ENCODE data around the gene RAI1. TPM values are rescaled to one million over a fixed set of nuclear protein-coding genes. Genes with fewer than 3 reads are reported as not detected.

Gene RAI1
- polyA plus RNA-seq, 2 of the 4 experiments (the other 2 are of a cell fraction): 3.5 to 23.8 TPM

DNA sequence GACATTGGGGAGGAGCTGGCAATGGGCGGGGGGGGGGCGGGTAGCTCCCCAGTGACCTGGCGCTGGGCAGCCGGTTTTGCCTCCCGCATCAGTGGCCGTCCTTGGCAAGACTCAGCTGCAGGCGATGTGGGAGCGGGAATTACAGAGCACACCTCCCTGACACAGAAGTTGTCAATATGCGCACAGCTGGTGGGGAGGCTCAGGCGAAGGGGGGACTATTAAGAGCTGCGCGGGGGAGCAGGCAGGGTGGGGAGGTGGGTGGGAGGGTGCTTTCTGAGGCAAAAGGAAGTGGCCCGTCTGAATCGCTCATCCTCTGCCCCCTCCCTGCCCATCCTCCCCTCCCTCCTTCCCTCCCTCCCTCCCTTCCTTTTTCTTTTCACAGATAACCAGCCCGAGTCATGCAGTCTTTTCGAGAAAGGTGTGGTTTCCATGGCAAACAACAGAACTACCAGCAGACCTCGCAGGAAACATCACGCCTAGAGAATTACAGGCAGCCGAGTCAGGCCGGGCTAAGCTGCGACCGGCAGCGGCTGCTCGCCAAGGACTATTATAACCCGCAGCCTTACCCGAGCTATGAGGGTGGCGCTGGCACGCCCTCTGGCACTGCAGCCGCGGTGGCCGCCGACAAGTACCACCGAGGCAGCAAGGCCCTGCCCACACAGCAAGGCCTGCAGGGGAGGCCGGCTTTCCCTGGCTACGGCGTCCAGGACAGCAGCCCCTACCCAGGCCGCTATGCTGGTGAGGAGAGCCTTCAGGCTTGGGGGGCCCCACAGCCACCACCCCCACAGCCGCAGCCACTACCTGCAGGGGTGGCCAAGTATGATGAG is 111.5 kb downstream of the RAI1 start:
- WGBS (ENCODE audit: missing lambda C conversion rate): 80% methylated on average over 36 of the region's 38 CpGs
- POLR2A ChIA-PET: interaction anchor here (0.6 kb wide), 1 partner anchor 43 kb away, joined by 3 read pairs; no protein-coding TSS in a partner anchor
- TF ChIP-seq CHD2 (IDR thresholded peaks at IDR 0.05; ENCODE audit: low read length, partially characterized antibody) (no peak), ZC3H11A (IDR thresholded peaks at IDR 0.05) (no peak), PHF8 (IDR thresholded peaks at IDR 0.05; ENCODE audit: borderline replicate concordance, low read depth) (no peak), MAFK (IDR thresholded peaks at IDR 0.05; ENCODE audit: partially characterized antibody) (no peak), RNF2 (IDR thresholded peaks at IDR 0.05; ENCODE audit: borderline replicate concordance, low read depth) (no peak), BHLHE40 (IDR thresholded peaks at IDR 0.05; ENCODE audit: low read depth, low read length) (no peak), NPAS2 (CRISPR knock-in tag; IDR thresholded peaks at IDR 0.05; ENCODE audit: borderline replicate concordance) (no peak), JUNB (IDR thresholded peaks at IDR 0.05) (no peak), RFX5 (IDR thresholded peaks at IDR 0.05) (no peak), CBX2 (IDR thresholded peaks at IDR 0.05; ENCODE audit: borderline replicate concordance, low read depth) (no peak), MAZ (IDR thresholded peaks at IDR 0.05; ENCODE audit: borderline replicate concordance, low read depth, low read length) (no peak), EHMT2 (IDR thresholded peaks at IDR 0.05; ENCODE audit: low read depth) (no peak), CHD4 (IDR thresholded peaks at IDR 0.05; ENCODE audit: borderline replicate concordance) (no peak), SMC3 (IDR thresholded peaks at IDR 0.05) (no peak)
- TF ChIP-seq, protein P1, sequence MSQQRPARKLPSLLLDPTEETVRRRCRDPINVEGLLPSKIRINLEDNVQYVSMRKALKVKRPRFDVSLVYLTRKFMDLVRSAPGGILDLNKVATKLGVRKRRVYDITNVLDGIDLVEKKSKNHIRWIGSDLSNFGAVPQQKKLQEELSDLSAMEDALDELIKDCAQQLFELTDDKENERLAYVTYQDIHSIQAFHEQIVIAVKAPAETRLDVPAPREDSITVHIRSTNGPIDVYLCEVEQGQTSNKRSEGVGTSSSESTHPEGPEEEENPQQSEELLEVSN (IDR thresholded peaks at IDR 0.05; ENCODE audit: borderline replicate concordance, low read depth): no peak
- TF ChIP-seq, protein P2, sequence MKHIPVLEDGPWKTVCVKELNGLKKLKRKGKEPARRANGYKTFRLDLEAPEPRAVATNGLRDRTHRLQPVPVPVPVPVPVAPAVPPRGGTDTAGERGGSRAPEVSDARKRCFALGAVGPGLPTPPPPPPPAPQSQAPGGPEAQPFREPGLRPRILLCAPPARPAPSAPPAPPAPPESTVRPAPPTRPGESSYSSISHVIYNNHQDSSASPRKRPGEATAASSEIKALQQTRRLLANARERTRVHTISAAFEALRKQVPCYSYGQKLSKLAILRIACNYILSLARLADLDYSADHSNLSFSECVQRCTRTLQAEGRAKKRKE (CRISPR knock-in tag; IDR thresholded peaks at IDR 0.05; ENCODE audit: low read depth): no peak
- TF ChIP-seq, protein P3, sequence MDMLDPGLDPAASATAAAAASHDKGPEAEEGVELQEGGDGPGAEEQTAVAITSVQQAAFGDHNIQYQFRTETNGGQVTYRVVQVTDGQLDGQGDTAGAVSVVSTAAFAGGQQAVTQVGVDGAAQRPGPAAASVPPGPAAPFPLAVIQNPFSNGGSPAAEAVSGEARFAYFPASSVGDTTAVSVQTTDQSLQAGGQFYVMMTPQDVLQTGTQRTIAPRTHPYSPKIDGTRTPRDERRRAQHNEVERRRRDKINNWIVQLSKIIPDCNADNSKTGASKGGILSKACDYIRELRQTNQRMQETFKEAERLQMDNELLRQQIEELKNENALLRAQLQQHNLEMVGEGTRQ (IDR thresholded peaks at IDR 0.05): no peak
- TF ChIP-seq, protein P4, sequence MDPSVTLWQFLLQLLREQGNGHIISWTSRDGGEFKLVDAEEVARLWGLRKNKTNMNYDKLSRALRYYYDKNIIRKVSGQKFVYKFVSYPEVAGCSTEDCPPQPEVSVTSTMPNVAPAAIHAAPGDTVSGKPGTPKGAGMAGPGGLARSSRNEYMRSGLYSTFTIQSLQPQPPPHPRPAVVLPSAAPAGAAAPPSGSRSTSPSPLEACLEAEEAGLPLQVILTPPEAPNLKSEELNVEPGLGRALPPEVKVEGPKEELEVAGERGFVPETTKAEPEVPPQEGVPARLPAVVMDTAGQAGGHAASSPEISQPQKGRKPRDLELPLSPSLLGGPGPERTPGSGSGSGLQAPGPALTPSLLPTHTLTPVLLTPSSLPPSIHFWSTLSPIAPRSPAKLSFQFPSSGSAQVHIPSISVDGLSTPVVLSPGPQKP (IDR thresholded peaks at IDR 0.05; ENCODE audit: low read depth, low read length): no peak
- TF ChIP-seq, protein P5, sequence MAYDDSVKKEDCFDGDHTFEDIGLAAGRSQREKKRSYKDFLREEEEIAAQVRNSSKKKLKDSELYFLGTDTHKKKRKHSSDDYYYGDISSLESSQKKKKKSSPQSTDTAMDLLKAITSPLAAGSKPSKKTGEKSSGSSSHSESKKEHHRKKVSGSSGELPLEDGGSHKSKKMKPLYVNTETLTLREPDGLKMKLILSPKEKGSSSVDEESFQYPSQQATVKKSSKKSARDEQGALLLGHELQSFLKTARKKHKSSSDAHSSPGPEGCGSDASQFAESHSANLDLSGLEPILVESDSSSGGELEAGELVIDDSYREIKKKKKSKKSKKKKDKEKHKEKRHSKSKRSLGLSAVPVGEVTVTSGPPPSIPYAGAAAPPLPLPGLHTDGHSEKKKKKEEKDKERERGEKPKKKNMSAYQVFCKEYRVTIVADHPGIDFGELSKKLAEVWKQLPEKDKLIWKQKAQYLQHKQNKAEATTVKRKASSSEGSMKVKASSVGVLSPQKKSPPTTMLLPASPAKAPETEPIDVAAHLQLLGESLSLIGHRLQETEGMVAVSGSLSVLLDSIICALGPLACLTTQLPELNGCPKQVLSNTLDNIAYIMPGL (CRISPR knock-in tag; IDR thresholded peaks at IDR 0.05; ENCODE audit: borderline replicate concordance): no peak
- H3K4me3 ChIP-seq: no peak overlapping the region
- no peak overlapping the region for H3K27ac ChIP-seq
- peak in 1 of 2 experiments; percentile 7; a peak in 1 of 6 replicates for ATAC-seq
- CTCF ChIA-PET: interaction anchor here (1.1 to 2.0 kb wide), 2 partner anchors 111 to 113 kb away, joined by 3 to 6 read pairs; no protein-coding TSS in a partner anchor
- no peak for FAIRE-seq
- no peaks in the 10 kb centered on the region for H3K9me3 ChIP-seq
- H3K4me2 ChIP-seq: no peak overlapping the region
- H3K4me1 ChIP-seq: peaks cover 14% of the 10 kb centered on the region
- DNase-seq (ENCODE audit: low read depth in 1 of 2, low spot score in 1 of 2): no peak

Measured in A549 (cell line).